GM21360 (cell line): ENCODE measurements around the gene NHSL2.

Experiments
- ATAC-seq: cut with Tn5 transposase; IDR thresholded peaks from one replicate; pipeline ENCODE4 v1.9.1; 2021; ENCODE audit warnings: mild to moderate bottlenecking, moderate library complexity; ENCODE audit not compliant: unreplicated experiment

NHSL2 gene

GRCh38 chrX:71989768-71990426 is 79.3 kb downstream of the NHSL2 start:
- no peak for ATAC-seq

DNA sequence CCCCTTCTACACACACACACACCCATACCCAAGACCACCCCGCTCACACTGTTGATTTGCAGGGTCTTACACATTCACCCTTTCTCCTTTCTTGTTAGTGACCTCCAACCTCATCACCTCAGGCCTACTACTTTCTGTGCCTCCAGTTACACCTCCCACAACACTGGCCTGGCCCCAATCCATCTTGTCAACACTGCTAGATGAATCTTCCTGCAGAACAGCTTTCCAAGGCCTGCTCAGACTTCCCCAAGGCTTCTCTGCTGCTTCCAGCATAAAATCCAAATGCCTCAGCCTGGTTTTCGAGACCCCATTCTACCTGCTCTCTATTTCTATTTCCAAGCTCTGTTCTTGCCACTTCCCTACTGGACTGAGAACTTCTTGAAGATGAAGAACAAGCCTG is 79.9 kb downstream of the NHSL2 start:
- no peak for ATAC-seq

- ATAC-seq: no peak
Measured at GRCh38 chrX:71991164-71991563, 80.5 kb downstream of the NHSL2 start.

GRCh38 chrX:71992711-71993110 is 82.1 kb downstream of the NHSL2 start:
- ATAC-seq: no peak

- no peak for ATAC-seq
Measured at GRCh38 chrX:71993371-71993770, 82.7 kb downstream of the NHSL2 start.

GRCh38 chrX:71994601-71995000 is 84.0 kb downstream of the NHSL2 start:
- ATAC-seq: no peak

GRCh38 chrX:71995122-71995521 is 84.5 kb downstream of the NHSL2 start:
- no peak for ATAC-seq

DNA sequence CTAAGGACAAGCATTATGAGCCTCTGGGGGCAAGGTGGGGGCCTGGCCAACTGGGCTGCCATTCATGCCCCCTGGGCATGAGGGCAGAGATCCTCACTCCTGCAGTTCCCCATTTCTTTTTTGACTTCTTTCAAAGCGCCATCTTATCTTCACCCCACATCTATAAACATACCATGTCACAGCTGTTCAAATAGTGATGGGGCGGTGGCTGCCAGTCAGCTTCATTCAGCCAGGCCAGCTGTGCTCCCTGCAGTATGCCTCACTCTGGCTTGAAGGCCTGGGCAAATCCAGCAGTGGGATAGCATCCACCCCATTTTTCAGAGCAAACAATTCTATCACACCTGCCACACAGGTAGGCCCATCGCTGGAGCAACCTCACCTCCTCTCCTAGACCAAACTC is 85.5 kb downstream of the NHSL2 start:
- no peak for ATAC-seq

GRCh38 chrX:71996826-71997225 is 86.2 kb downstream of the NHSL2 start:
- ATAC-seq: no peak

DNA sequence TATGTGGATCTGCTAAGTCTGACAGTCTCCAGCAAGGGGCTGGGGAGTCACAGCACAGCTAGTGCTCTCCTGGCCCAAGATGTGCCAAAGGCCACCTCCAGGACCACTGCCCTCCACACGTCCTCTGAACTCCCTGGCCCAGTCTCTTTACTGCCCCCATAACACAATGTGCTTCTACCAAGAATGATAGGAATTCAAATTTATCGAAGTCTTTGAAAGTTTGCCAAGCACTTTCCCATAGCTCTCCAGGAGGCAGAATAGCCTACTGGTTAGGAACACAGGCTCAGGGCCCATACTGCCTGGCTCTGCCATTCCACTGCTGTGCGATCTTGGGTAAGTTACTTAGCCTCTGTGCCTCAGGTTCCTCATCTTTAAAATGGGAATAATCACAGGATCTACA is 86.7 kb downstream of the NHSL2 start:
- ATAC-seq: no peak

- no peak for ATAC-seq
Measured at GRCh38 chrX:71998836-71999509, 88.3 kb downstream of the NHSL2 start.

DNA sequence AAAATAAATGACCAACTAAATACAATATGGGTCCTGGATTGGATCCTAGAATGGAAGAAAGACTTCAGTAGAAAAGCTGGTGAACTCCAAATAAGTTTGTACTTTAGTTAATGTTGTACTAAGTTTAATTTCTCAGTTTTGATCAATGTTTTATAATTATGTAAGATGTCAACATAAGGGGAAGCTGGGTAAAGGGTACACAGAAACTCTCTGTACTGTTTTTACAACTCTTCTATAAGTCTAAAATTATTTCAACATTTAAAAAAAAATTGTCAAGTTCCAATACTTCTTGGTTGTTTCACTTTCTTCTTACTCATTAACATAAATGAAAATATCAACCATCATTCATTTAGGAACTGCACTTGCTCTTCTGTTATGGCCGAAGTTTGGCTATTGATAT is 88.9 kb downstream of the NHSL2 start:
- no peak for ATAC-seq

DNA sequence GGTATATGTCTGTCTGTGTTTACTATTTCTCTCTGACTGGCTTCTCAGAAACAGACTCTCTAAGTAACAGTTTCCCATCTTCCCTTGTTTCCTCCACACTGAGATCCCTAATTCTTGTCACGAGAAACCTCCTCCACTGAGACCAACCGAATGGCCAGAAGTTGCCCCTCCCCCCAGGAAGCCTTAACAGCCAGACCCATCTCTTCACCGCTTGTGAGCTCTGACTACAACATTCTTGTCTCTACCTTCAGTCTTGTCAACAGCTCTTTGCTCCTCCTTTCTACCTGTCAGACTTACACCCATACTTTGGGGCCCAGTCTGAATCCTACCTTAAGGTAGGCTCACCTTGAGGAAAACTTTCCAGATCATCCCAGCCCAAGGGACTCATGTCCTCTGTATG is 90.8 kb downstream of the NHSL2 start:
- ATAC-seq: no peak

DNA sequence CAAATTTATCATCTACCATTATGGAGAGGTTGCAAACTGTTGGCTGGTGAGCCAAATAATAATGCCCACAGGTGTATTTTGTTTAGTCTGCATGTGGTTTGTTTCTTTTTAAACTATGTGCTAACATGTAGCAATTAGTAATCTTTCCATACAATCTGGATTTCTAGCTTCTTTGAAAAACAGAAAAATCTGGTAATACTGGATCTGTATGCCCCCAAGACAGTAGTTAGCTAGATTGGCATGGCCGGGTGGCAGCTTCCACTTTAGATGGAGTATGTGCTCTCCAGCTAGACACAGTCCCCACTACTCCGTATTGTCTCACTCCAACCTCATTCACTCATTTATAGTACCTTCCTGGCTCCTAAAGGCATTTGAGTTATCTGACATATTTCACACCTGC is 91.3 kb downstream of the NHSL2 start:
- ATAC-seq: no peak

DNA sequence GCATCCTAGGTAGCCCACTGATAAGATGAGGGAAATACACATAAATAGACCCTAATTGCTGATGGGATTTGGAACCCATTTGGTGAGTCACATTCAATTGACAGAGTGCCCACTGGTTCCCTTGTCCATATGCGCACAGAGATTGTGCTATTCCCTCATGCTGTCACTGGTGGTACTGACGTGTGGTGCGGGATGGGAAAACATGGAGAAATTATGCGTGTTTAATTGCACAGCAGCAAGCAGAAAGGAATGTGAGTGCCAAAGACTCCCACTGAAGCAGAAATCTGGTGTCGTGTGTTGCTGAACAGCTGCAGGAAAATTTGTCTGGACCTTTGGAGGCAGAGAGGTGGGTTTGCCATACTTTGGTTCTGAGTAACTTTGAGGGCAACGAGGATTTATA is 92.2 kb downstream of the NHSL2 start:
- no peak for ATAC-seq

GRCh38 chrX:72003811-72004750 is 93.4 kb downstream of the NHSL2 start:
- no peak for ATAC-seq

GRCh38 chrX:72005046-72005445 is 94.4 kb downstream of the NHSL2 start:
- ATAC-seq: no peak

DNA sequence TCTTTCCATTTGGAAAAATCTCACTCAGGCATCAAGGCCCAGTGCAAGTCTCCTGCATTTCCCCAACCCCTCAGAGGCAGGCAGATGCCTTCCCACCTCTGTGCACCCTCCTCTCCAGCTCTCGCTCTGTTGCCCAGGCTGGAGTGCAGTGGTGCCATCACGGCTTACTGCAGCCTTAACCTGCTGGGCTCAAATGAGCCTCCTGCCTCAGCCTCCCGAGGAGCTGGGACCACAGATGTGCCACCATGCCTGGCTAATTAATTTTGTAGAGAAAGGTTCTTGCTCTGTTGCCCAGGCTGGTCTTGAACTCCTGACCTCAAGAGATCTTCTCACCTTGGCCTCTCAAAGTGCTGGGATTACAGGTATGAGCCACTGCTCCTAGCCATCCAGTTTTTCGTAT is 95.8 kb downstream of the NHSL2 start:
- ATAC-seq: no peak

GRCh38 chrX:72009731-72010130 is 99.1 kb downstream of the NHSL2 start:
- ATAC-seq: no peak

DNA sequence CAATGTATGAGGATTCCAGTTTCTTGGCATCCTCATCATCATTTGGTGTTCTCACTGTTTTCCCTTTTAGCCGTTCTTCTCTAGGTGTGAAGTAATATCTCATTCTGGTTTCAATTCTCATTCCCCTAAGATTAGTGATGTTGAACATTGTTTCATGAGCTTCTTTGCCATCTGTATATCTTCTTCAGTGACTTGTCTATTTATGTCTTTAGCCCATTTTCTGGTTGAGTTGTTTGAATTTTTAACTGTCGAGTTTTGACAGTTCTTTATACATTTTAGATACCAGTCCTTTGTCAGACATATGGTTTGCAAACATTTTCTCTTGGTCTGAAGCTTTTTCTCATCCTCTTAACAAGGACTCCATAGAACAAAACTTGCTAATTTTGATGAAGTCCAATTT is 101.1 kb downstream of the NHSL2 start:
- ATAC-seq: no peak

DNA sequence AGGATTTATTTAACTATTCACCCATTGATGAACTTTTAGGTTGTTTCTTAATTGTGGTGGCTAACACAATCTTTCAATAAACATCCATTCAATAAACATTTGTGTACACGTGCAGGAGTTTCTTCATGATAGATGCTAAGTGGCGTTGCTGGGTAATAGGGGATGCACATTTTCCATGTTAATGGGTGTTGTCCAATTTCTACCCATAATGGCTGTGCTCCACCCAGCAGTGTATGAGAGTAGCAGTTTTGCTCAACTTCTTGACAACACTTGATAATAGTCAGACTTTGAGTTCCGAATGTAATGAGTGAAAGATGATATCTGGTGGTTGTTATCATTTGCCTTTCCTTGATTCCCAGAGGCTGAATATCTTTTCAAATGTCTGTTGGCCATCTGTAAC is 104.7 kb downstream of the NHSL2 start:
- ATAC-seq: no peak
